Kidney epithelial cell (primary cell): Measurements from ENCODE around the gene TYW5. TPM values are rescaled to one million over a fixed set of nuclear protein-coding genes. Genes with fewer than 3 reads are reported as not detected.

Experiments
- DNase-seq: peaks from one replicate; pipeline ENCODE4 v3.0.0-alpha.2; 2010; ENCODE audit warnings: low read depth
- H3K27me3 ChIP-seq: 2 replicates; pipeline ENCODE4 v1.6.0; 2011; ENCODE audit warnings: low read length; ENCODE audit not compliant: control insufficient read depth, insufficient read depth
- H3K36me3 ChIP-seq: 2 replicates; pipeline ENCODE4 v1.5.1; 2011; ENCODE audit warnings: low read length; ENCODE audit not compliant: control insufficient read depth, insufficient read depth
- H3K4me3 ChIP-seq: 2 replicates; pipeline ENCODE4 v1.5.1; 2011; ENCODE audit warnings: low read depth, mild to moderate bottlenecking, control low read depth, low read length
- total RNA-seq: library from RNA; depleted of rRNA; stranded (reverse); fragments of >200 nt; gene quantifications from 2 replicates; pipeline ENCODE4 v1.2.3, GENCODE V29; 2015
- TF ChIP-seq, protein P1 (sequence below): IDR thresholded peaks from 2 replicates; pipeline ENCODE4 v1.5.1; 2011; ENCODE audit warnings: mild to moderate bottlenecking, moderate library complexity, low read length, control low read depth, inconsistent platforms; ENCODE audit not compliant: insufficient read depth, poor library complexity, severe bottlenecking

Gene TYW5
- total RNA-seq, 1 donor from 2014 or later, result 9.0 TPM

DNA sequence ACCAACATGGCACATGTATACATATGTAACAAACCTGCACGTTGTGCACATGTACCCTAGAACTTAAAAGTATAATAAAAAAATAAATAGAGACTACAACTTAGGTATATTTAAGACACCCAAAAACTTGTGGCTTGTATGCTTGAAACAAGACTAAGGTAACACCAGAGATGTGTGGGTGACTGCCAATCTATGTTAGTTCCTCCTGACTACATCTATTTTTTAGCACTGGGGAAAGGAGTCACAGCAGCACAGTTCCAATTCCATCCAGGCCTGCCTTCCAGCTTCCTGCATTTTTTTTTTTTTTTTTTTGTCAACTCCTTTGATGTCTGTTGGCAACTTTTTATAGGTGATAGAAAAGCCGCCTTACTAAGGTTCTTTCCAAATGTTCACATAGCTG is 26.0 kb downstream of the TYW5 start:
- Histone ChIP-seq H3K36me3 (no peaks in the 10 kb centered on the region), H3K27me3 (no peaks in the 10 kb centered on the region), H3K4me3 (no peak overlapping the region)
- TF ChIP-seq, protein P1, sequence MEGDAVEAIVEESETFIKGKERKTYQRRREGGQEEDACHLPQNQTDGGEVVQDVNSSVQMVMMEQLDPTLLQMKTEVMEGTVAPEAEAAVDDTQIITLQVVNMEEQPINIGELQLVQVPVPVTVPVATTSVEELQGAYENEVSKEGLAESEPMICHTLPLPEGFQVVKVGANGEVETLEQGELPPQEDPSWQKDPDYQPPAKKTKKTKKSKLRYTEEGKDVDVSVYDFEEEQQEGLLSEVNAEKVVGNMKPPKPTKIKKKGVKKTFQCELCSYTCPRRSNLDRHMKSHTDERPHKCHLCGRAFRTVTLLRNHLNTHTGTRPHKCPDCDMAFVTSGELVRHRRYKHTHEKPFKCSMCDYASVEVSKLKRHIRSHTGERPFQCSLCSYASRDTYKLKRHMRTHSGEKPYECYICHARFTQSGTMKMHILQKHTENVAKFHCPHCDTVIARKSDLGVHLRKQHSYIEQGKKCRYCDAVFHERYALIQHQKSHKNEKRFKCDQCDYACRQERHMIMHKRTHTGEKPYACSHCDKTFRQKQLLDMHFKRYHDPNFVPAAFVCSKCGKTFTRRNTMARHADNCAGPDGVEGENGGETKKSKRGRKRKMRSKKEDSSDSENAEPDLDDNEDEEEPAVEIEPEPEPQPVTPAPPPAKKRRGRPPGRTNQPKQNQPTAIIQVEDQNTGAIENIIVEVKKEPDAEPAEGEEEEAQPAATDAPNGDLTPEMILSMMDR, result no peak
- DNase-seq, result no peak

DNA sequence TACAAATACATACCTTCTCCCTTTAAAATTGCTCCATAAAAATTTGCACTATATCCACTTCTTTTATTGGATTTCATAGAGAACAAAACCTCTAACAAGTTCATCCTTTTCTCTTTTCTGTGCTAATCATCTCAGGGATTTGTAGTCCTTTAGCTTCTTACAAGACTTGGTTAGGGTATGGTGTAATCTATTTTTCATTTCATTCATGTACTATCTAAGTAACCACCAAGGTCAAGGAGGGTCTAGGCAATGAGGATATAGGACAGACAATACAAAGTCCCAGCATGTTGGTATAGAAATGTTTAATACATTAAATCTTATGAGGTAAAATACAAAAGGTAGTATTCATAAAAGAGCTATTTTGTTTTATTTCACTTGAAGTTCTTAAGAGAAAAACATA is 26.7 kb downstream of the TYW5 start:
- H3K36me3 ChIP-seq, result no peaks in the 10 kb centered on the region
- TF ChIP-seq, protein P1, result no peak
- H3K4me3 ChIP-seq, result no peak overlapping the region
- no peaks in the 10 kb centered on the region for H3K27me3 ChIP-seq
- DNase-seq, result no peak

DNA sequence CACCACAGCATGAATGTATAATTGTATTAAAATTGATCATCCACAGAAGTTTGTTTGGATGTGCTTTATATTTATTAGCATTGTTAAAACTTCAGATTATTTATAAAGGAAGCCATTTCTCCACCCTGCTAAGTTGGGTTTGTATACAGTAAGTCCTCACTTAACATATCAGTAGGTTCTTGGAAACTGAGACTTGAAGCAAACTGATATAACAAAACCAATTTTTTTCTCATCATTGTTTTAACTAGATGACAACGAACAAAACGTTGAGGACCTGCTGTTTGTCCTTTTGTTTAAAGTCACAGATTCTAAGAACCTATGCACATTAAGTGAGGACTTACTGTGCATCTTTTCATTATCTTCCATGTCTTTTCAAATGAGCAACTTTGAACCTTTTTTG is 27.1 kb downstream of the TYW5 start:
- DNase-seq, result no peak
- Histone ChIP-seq H3K36me3 (no peaks in the 10 kb centered on the region), H3K4me3 (no peak overlapping the region), H3K27me3 (no peaks in the 10 kb centered on the region)
- TF ChIP-seq, protein P1, result no peak

DNA sequence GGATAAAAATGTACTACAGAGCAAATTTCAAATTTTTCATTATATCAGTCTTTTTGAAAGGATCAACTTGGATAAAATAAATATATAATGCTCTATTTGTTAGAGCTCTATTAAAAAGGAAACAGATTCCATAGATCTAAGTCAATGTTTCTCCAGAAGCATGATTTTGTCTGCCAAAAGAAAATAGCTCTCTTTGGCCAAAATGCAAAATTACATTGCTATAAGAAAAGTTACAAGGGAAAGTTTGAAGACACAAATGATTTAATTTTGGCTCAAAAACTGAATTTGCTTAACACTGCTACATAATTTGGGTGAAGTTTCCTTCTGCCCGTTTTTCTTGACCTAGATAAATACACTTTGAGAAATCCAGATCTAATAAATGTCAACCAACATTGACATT is 28.5 kb downstream of the TYW5 start:
- DNase-seq, result no peak
- H3K36me3 ChIP-seq, result no peaks in the 10 kb centered on the region
- no peaks in the 10 kb centered on the region for H3K27me3 ChIP-seq
- no peak overlapping the region for H3K4me3 ChIP-seq
- TF ChIP-seq, protein P1, result no peak

DNA sequence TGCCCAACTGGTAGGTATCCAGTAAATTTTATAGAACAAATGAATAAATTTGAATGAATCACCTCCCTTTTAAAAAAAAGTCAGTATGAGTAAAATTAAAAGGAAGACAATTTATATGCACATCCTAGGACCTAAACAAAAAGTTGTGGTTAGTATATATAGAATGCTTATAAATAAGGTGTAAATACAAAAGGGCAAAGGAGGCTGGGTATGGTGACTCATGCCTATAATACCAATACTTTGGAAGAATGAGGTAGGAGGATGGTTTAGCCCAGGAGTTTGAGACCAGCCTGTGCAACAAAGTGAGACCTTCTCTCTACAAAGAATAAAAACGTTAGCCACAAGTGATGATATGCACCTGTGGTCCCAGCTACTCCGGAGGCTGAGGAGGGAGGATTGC is 31.4 kb downstream of the TYW5 start:
- DNase-seq, result no peak
- Histone ChIP-seq H3K36me3 (no peaks in the 10 kb centered on the region), H3K27me3 (no peaks in the 10 kb centered on the region), H3K4me3 (no peak overlapping the region)
- TF ChIP-seq, protein P1, result no peak

DNA sequence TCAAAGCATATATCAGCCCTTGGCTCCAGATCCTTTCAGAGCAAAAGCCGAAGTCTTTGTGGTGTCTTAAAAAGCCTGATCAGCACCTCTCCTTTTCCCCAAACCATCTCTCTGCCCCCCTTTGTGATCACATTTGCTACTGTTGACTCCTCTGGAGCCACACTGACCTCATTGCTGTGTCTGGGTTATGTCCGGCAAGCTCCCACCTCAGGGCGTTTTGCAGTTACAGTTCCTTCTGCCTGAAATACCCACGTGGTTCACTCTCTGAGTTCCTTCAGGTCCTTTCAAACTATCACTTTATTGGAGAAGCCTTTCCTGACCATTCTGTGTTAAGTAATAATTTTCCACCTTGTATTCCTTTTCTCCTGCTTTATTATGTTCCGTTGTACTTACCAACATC is 32.4 kb downstream of the TYW5 start:
- TF ChIP-seq, protein P1, result no peak
- Histone ChIP-seq H3K4me3 (no peak overlapping the region), H3K36me3 (no peaks in the 10 kb centered on the region), H3K27me3 (no peaks in the 10 kb centered on the region)
- no peak for DNase-seq
